K562 (cell line): ENCODE results near the gene STXBP6. TPM values are rescaled to one million over a fixed set of nuclear protein-coding genes. Genes with fewer than 3 reads are reported as not detected.

Experiments used
- ATAC-seq: fragments of 200-7000 bp; cut with Tn5 transposase; 3 replicates; pipeline ENCODE4 v1.9.1; 2020; ENCODE audit warnings: moderate library complexity
- BruUV-seq: library from RNA; stranded (reverse); fragments of 400-500 nt; replicated peaks from 2 replicates; lab custom pipeline; 2021; lab: Mats Ljungman, UMichigan
- CTCF ChIA-PET: fragments of 300-600 bp; formaldehyde crosslinking; extraction: SDS; loops from one replicate; lab custom pipeline; 2021; ENCODE audit warnings: low intra/inter-chr PET ratio; lab: Yijun Ruan, JAX
- POLR2A ChIA-PET: fragments of 300-600, 350-650 bp; sonication (Branson Sonifier 250); formaldehyde crosslinking; extraction: SDS; loops from one replicate; lab custom pipeline; 2021; ENCODE audit warnings: antibody characterized with exemption, inconsistent platforms; lab: Yijun Ruan, JAX
- DNase-seq, 4 experiments: peaks; one replicate each; pipeline versions ENCODE4 v3.0.0 to v3.0.0-alpha.2; 2011 to 2018; ENCODE audit warnings: low spot score in 3 of 4, mixed read lengths in 3 of 4; ENCODE audit errors: extremely low read depth in 1 of 4
- FAIRE-seq: peaks from 2 replicates; lab custom pipeline; 2011; peaks lifted over from hg19 to GRCh38; lab: Jason Lieb, UNC
- H2AFZ ChIP-seq: 2 replicates; pipeline ENCODE4 v1.6.0; 2011; ENCODE audit warnings: low read depth, low read length, control low read depth, inconsistent platforms
- H3K27ac ChIP-seq: fragments of 200-600 bp; 3 replicates; pipeline ENCODE4 v1.8.0; 2011; ENCODE audit warnings: low read depth, mild to moderate bottlenecking, control low read depth, inconsistent platforms, low read length, moderate library complexity, mixed read lengths; ENCODE audit errors: extremely low read depth
- H3K27me3 ChIP-seq, 2 experiments: fragments of 300-600 bp in 1 of 2; 2 replicates in 1 of 2; 3 replicates in 1 of 2; pipeline versions ENCODE4 v1.6.0 to v1.8.0; 2011; ENCODE audit warnings: inconsistent platforms in 2 of 2, low read length in 2 of 2, mild to moderate bottlenecking in 1 of 2, mixed read lengths in 1 of 2, moderate library complexity in 1 of 2; ENCODE audit not compliant: control insufficient read depth in 2 of 2, insufficient read depth in 2 of 2
- H3K36me3 ChIP-seq: fragments of 300-600 bp; 3 replicates; pipeline ENCODE4 v1.8.0; 2011; ENCODE audit warnings: mild to moderate bottlenecking, low read length, inconsistent platforms; ENCODE audit not compliant: control insufficient read depth, insufficient read depth
- H3K4me1 ChIP-seq, 2 experiments: fragments of 200-600 bp in 1 of 2; replicated peaks in 1 of 2; 2 replicates in 1 of 2; 3 replicates in 1 of 2; pipeline versions ENCODE4 v1.5.1 to v1.8.0; 2011; ENCODE audit warnings: inconsistent platforms in 2 of 2, low read length in 2 of 2, mild to moderate bottlenecking in 1 of 2, mixed read lengths in 1 of 2, moderate library complexity in 1 of 2; ENCODE audit not compliant: control insufficient read depth in 2 of 2, insufficient read depth in 2 of 2
- H3K4me2 ChIP-seq: 2 replicates; pipeline ENCODE4 v1.6.1; 2011; ENCODE audit warnings: low read length, control low read depth, inconsistent platforms, mixed read lengths; ENCODE audit not compliant: insufficient read depth
- H3K4me3 ChIP-seq: fragments of 200-600 bp; sonication (generic), shearing (Covaris generic); 2 replicates; pipeline ENCODE4 v1.5.1; 2016; ENCODE audit warnings: control low read depth, inconsistent platforms
- H3K79me2 ChIP-seq: fragments of 200-600 bp; 3 replicates; pipeline ENCODE4 v1.8.0; 2011; ENCODE audit warnings: low read length, inconsistent platforms; ENCODE audit not compliant: control insufficient read depth, insufficient read depth
- H3K9ac ChIP-seq, 2 experiments: 2 replicates each; pipeline versions ENCODE4 v1.6.0 to v1.6.1; 2011; ENCODE audit warnings: low read depth in 2 of 2, low read length in 2 of 2, control low read depth in 1 of 2, inconsistent platforms in 1 of 2, mild to moderate bottlenecking in 1 of 2, mixed read lengths in 1 of 2; ENCODE audit not compliant: insufficient read depth in 1 of 2
- H3K9me1 ChIP-seq: one replicate; pipeline ENCODE4 v1.6.0; 2011; ENCODE audit warnings: inconsistent platforms, mild to moderate bottlenecking, low read length, moderate library complexity; ENCODE audit not compliant: control insufficient read depth, insufficient read depth
- H3K9me3 ChIP-seq: replicated peaks from 2 replicates; pipeline ENCODE4 v1.5.1; 2011; ENCODE audit warnings: low read depth, low read length, inconsistent platforms; ENCODE audit not compliant: control insufficient read depth, insufficient read depth
- H4K20me1 ChIP-seq: replicated peaks from 2 replicates; pipeline ENCODE4 v1.6.1; 2011; ENCODE audit warnings: low read length, inconsistent platforms, mixed read lengths; ENCODE audit not compliant: control insufficient read depth, insufficient read depth
- ATF2 ChIP-seq: sonication (generic); formaldehyde crosslinking; IDR thresholded peaks from 2 replicates; pipeline ENCODE4 v1.8.1; 2022; ENCODE audit warnings: missing genetic modification reagents
- HDAC1 ChIP-seq, 2 experiments: fragments of 450-650 bp; IDR thresholded peaks; 2 replicates each; pipeline ENCODE4 v1.6.1; 2016 to 2017; ENCODE audit warnings: inconsistent platforms in 1 of 2, mild to moderate bottlenecking in 1 of 2, moderate library complexity in 1 of 2
- HNRNPLL ChIP-seq: fragments of 200-400 bp; formaldehyde crosslinking; IDR thresholded peaks from 2 replicates; pipeline ENCODE4 v1.6.1; 2017; ENCODE audit warnings: low read length, low read depth, mild to moderate bottlenecking; ENCODE audit not compliant: poor library complexity, severe bottlenecking
- ILK ChIP-seq: fragments of 450-650 bp; IDR thresholded peaks from 2 replicates; pipeline ENCODE4 v1.6.1; 2016; ENCODE audit warnings: missing genetic modification characterization, low read depth, mild to moderate bottlenecking, missing compliant biosample characterization, moderate library complexity, borderline replicate concordance
- KDM5B ChIP-seq: fragments of 200-600 bp; sonication (generic); IDR thresholded peaks from 2 replicates; pipeline ENCODE4 v1.6.1; 2012; ENCODE audit warnings: low read depth, mild to moderate bottlenecking, moderate library complexity, low read length, control low read depth, inconsistent platforms; ENCODE audit not compliant: insufficient replicate concordance
- MTA3 ChIP-seq: fragments of 450-650 bp; formaldehyde crosslinking; IDR thresholded peaks from 2 replicates; pipeline ENCODE4 v1.6.1; 2017; ENCODE audit warnings: mild to moderate bottlenecking, borderline replicate concordance
- NEUROD1 ChIP-seq: fragments of 150-350 bp; IDR thresholded peaks from 2 replicates; pipeline ENCODE4 v1.6.1; 2014; ENCODE audit warnings: borderline replicate concordance, low read length, low read depth; ENCODE audit not compliant: partially characterized antibody
- POLR2G ChIP-seq: fragments of 200-400 bp; formaldehyde crosslinking; IDR thresholded peaks from 2 replicates; pipeline ENCODE4 v1.6.1; 2017; ENCODE audit warnings: low read depth, mild to moderate bottlenecking, antibody characterized with exemption, low read length, moderate library complexity
- POLR2H ChIP-seq: IDR thresholded peaks from 2 replicates; pipeline ENCODE4 v1.6.1; 2016; ENCODE audit warnings: missing genetic modification characterization, low read depth, mild to moderate bottlenecking, control low read depth, missing compliant biosample characterization, moderate library complexity
- RBM39 ChIP-seq: fragments of 200-400 bp; formaldehyde crosslinking; optimal IDR thresholded peaks from 2 replicates; pipeline ENCODE3; 2018; ENCODE audit warnings: low read depth, low read length
- SIRT6 ChIP-seq: IDR thresholded peaks from one replicate; pipeline ENCODE4 v1.6.1; 2012; ENCODE audit warnings: low read depth, mild to moderate bottlenecking, control low read depth, inconsistent platforms, low read length, moderate library complexity
- SMARCE1 ChIP-seq: fragments of 450-650 bp; IDR thresholded peaks from 2 replicates; pipeline ENCODE4 v1.7.1; 2016; ENCODE audit warnings: mild to moderate bottlenecking
- TCF3 ChIP-seq: sonication (generic); formaldehyde crosslinking; IDR thresholded peaks from 2 replicates; pipeline ENCODE4 v1.4.0; 2020; ENCODE audit warnings: mild to moderate bottlenecking, missing genetic modification reagents
- TCF7 ChIP-seq: sonication (generic); IDR thresholded peaks from 2 replicates; pipeline ENCODE4 v1.6.1; 2016; ENCODE audit warnings: antibody characterized with exemption, borderline replicate concordance
- ZBTB8A ChIP-seq: fragments of 450-650 bp; IDR thresholded peaks from 2 replicates; pipeline ENCODE4 v1.6.1; 2018; ENCODE audit warnings: mild to moderate bottlenecking, moderate library complexity; ENCODE audit not compliant: partially characterized antibody
- ZNF140 ChIP-seq: fragments of 250-450 bp; sonication (Bioruptor Pico); IDR thresholded peaks from 2 replicates; pipeline ENCODE4 v1.8.0; 2021; ENCODE audit warnings: moderate library complexity, mild to moderate bottlenecking, inconsistent platforms
- ZNF583 ChIP-seq: fragments of 250-450 bp; sonication (Bioruptor Pico); IDR thresholded peaks from 2 replicates; pipeline ENCODE4 v1.4.0; 2020
- ZNF77 ChIP-seq: fragments of 250-450 bp; sonication (Bioruptor Pico); IDR thresholded peaks from 2 replicates; pipeline ENCODE4 v1.5.0; 2020
- WGBS: fragments of 100-300 bp; shearing (Covaris generic); methylation state at CpG from one replicate; pipeline ENCODE4 v1.1.6; 2016; ENCODE audit warnings: low coverage, mixed read lengths; ENCODE audit not compliant: insufficient coverage; ENCODE audit errors: missing lambda C conversion rate; 5-methylcytosine and 5-hydroxymethylcytosine counted together
- in situ Hi-C: fragments of 300-500 bp; cut with MboI; formaldehyde crosslinking; loops from 4 replicates; pipeline ENCODE4 v1.15.0; 2018; ENCODE audit warnings: inconsistent platforms, mixed read lengths
- intact Hi-C: fragments of 100-400 bp; cut with micrococcal nuclease; formaldehyde crosslinking; loops from 2 replicates; pipeline ENCODE4 v1.14.2; 2022
- polyA plus RNA-seq, 8 experiments: library from polyadenylated mRNA; depleted of rRNA in 4 of 8; stranded (reverse) in 5 of 8; unstranded in 3 of 8; fragments of >200 nt; fragmentation: Nextera tagmentation in 2 of 8; fragmentation: Illumina TruSeq in 1 of 8; extraction: Ambion mirVana in 2 of 8; extraction: Trizol in 1 of 8; gene quantifications; 2 replicates each; pipeline versions ENCODE4 v1.2.1 to v1.2.3, GENCODE V29; 2011 to 2014; ENCODE audit warnings: inconsistent platforms in 1 of 8, missing spikeins in 1 of 8
- total RNA-seq, 7 experiments: library from RNA; depleted of rRNA in 6 of 7; stranded (reverse); fragments of >200 nt in 6 of 7; fragmentation: Illumina TruSeq in 2 of 7; extraction: Trizol in 2 of 7; gene quantifications; 2 replicates each; pipeline versions ENCODE4 v1.2.1 to v1.2.3, GENCODE V29; 2011 to 2021; ENCODE audit warnings: low replicate concordance in 1 of 7

Gene STXBP6
- total and polyA plus RNA-seq, 9 of the 15 experiments (the other 6 are each of a cell fraction or from before 2014, with no cell fraction given): 0.27 to 0.89 (median 0.59) TPM

DNA sequence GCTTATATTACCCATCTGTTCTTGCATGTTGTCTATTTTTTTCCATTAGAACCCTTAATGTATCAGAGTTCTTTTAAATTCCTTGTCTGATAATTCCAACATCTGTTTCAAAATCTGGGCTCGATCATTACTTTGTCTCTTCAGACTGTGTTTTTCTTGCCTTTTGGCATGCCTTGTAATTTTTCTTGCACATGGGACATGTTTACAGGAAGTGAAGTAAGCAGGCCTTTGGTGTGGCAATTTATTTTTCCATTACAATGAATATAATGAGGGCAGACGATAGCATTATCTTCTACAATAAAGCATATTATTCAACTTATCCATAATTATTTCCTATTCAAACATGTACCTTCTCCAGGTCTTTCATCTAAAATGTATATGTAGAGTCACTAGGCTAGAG lies 48.3 kb downstream of the STXBP6 start:
- Histone ChIP-seq H3K9ac (no peak overlapping the region), H4K20me1 (no peaks in the 10 kb centered on the region), H3K4me2 (no peak overlapping the region), H3K9me1 (no peaks in the 10 kb centered on the region), H3K4me1 (no peaks in the 10 kb centered on the region), H3K27ac (no peak overlapping the region), H2AFZ (no peak overlapping the region), H3K27me3 (no peaks in the 10 kb centered on the region; a peak in 1 of 5 replicates), H3K36me3 (no peaks in the 10 kb centered on the region), H3K9me3 (no peaks in the 10 kb centered on the region), H3K4me3 (no peak overlapping the region), H3K79me2 (no peaks in the 10 kb centered on the region)
- no peak for FAIRE-seq
- POLR2A ChIA-PET: no interaction called here
- DNase-seq: no peak
- 7% methylated on average over 2 of the region's 2 CpGs for WGBS
- no peak for ATAC-seq
- in situ Hi-C loops (no loop called here), intact Hi-C loops (no loop called here)
- TF ChIP-seq TCF3 (CRISPR knock-in tag): no peak
- TF ChIP-seq ZNF583 (CRISPR knock-in tag): no peak
- no TSS peak for BruUV-seq
- CTCF ChIA-PET: no interaction called here

DNA sequence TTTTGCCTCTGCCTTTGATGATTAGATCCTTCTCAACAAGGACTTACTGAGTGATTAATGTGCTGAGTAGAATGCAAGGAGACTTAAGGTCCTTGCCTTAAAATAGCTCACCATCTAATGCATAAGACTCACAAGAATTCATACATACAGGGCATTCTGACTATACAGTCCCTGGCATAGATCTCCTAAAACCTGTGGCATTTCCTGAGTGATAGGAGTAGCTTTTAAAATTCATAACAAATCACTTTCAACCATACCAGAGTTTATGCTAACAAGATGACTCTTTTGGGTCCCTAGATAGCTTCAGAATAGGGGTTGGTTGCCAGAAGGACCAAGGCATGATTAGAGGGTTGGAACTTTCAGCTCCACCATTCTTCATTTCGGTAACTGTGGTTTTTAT lies 48.8 kb downstream of the STXBP6 start:
- Histone ChIP-seq H3K4me3 (no peak overlapping the region), H3K79me2 (no peaks in the 10 kb centered on the region), H3K4me2 (no peak overlapping the region), H3K27ac (no peak overlapping the region), H3K4me1 (no peaks in the 10 kb centered on the region), H3K9me1 (no peaks in the 10 kb centered on the region), H3K9ac (no peak overlapping the region), H3K27me3 (no peaks in the 10 kb centered on the region; a peak in 1 of 5 replicates), H3K9me3 (no peaks in the 10 kb centered on the region), H2AFZ (no peak overlapping the region), H4K20me1 (no peaks in the 10 kb centered on the region), H3K36me3 (no peaks in the 10 kb centered on the region)
- DNase-seq (no peak), ATAC-seq (no peak), FAIRE-seq (no peak)
- WGBS: 9% methylated on average over 1 of the region's 1 CpG
- BruUV-seq: no TSS peak
- in situ Hi-C loops: no loop called here
- intact Hi-C loops: no loop called here
- ChIA-PET CTCF (no interaction called here), POLR2A (no interaction called here)
- TF ChIP-seq MTA3: no peak
- no peak for TF ChIP-seq RBM39
- no peak for TF ChIP-seq HNRNPLL
- no peak for TF ChIP-seq ZBTB8A
- no peak for TF ChIP-seq POLR2G
- no peak for TF ChIP-seq SMARCE1
- TF ChIP-seq TCF7: no peak
- TF ChIP-seq ZNF77 (CRISPR knock-in tag): no peak
- no peak for TF ChIP-seq ZNF140 (CRISPR knock-in tag)
- TF ChIP-seq NEUROD1: no peak
- TF ChIP-seq HDAC1 (IDR thresholded peaks at IDR 0.05): no peak
- no peak for TF ChIP-seq POLR2H (tag)
- no peak for TF ChIP-seq ILK (tag)
- TF ChIP-seq ATF2 (CRISPR knock-in tag): no peak
- no peak for TF ChIP-seq KDM5B
- no peak for TF ChIP-seq SIRT6
